Measurements from ENCODE around the gene CCDC80.
A peak's percentile ranks its signal among the peaks of the same experiment; 100 is the strongest.

The CCDC80 gene

GRCh38 chr3:112650482-112650881 lies 9.5 kb upstream of the CCDC80 start:
- no peak overlapping the region for H3K4me3 ChIP-seq (ENCODE audit: low read length)
- TF ChIP-seq CTCF (conservative IDR thresholded peaks at IDR 0.05; ENCODE audit: low read length): no peak
- peak; percentile 68 for DNase-seq (ENCODE audit: low read depth)

- DNase-seq (ENCODE audit: low read depth): peak; percentile 99
- TF ChIP-seq CTCF (conservative IDR thresholded peaks at IDR 0.05; ENCODE audit: low read length): no peak
- no peak overlapping the region for H3K4me3 ChIP-seq (ENCODE audit: low read length)
Observed at GRCh38 chr3:112649478-112649735, 8.5 kb upstream of the CCDC80 start.

GRCh38 chr3:112647122-112647521 lies 6.2 kb upstream of the CCDC80 start:
- peak; percentile 98 for DNase-seq (ENCODE audit: low read depth)
- no peak overlapping the region for H3K4me3 ChIP-seq (ENCODE audit: low read length)
- no peak for TF ChIP-seq CTCF (conservative IDR thresholded peaks at IDR 0.05; ENCODE audit: low read length)

- DNase-seq (ENCODE audit: low read depth): no peak
- no peak for TF ChIP-seq CTCF (conservative IDR thresholded peaks at IDR 0.05; ENCODE audit: low read length)
- H3K4me3 ChIP-seq (ENCODE audit: low read length): no peak overlapping the region
Observed at GRCh38 chr3:112646623-112647022, 5.7 kb upstream of the CCDC80 start.

- no peak for DNase-seq (ENCODE audit: low read depth)
- TF ChIP-seq CTCF (conservative IDR thresholded peaks at IDR 0.05; ENCODE audit: low read length): no peak
- H3K4me3 ChIP-seq (ENCODE audit: low read length): no peak overlapping the region
Observed at GRCh38 chr3:112644453-112644852, 3.5 kb upstream of the CCDC80 start.

- H3K4me3 ChIP-seq (ENCODE audit: low read length): no peak overlapping the region
- no peak for TF ChIP-seq CTCF (conservative IDR thresholded peaks at IDR 0.05; ENCODE audit: low read length)
- DNase-seq (ENCODE audit: low read depth): no peak
Observed at GRCh38 chr3:112643621-112644240, 2.8 kb upstream of the CCDC80 start.

- peak; percentile 94 for TF ChIP-seq CTCF (conservative IDR thresholded peaks at IDR 0.05; ENCODE audit: low read length)
- H3K4me3 ChIP-seq (ENCODE audit: low read length): no peak overlapping the region
- DNase-seq (ENCODE audit: low read depth): peak; percentile 93
Observed at GRCh38 chr3:112642912-112643506, 2.1 kb upstream of the CCDC80 start.

Data from AG10803 (cell line).